GM18951 (cell line): ENCODE results near the gene TMEM247.
"Not testable (repeated sequence)": the region's sequence is repeated elsewhere in the genome, so short reads cannot be mapped to it uniquely, and the experiment has no call there.

Experiments
- POLR2A ChIP-seq: IDR thresholded peaks from 4 replicates; pipeline ENCODE4 v1.6.1; 2011; ENCODE audit warnings: mild to moderate bottlenecking; ENCODE audit not compliant: insufficient read length, insufficient read depth; ENCODE audit errors: extremely low read depth
- in situ Hi-C: fragments of 300-500 bp; cut with MboI; formaldehyde crosslinking; loops from one replicate; pipeline ENCODE4 v1.12.0; 2022; ENCODE audit warnings: low sequenced_read_pairs, mixed read lengths, inconsistent platforms; ENCODE audit not compliant: unreplicated experiment

The TMEM247 gene

GRCh38 chr2:46469116-46469515, 10.2 kb upstream of the TMEM247 start:
- no peak for TF ChIP-seq POLR2A

GRCh38 chr2:46469700-46470099, 9.7 kb upstream of the TMEM247 start:
- in situ Hi-C loops = no loop called here
- no peak for TF ChIP-seq POLR2A

More at GRCh38 chr2:46469116-46469515, 10.2 kb upstream of the TMEM247 start:
- in situ Hi-C loops = no loop called here

- no peak for TF ChIP-seq POLR2A
- in situ Hi-C loops = no loop called here
Measured at GRCh38 chr2:46470114-46470628, 9.2 kb upstream of the TMEM247 start.

GRCh38 chr2:46471019-46471583, 8.3 kb upstream of the TMEM247 start:
- in situ Hi-C loops = no loop called here
- no peak for TF ChIP-seq POLR2A

GRCh38 chr2:46471697-46472096, 7.7 kb upstream of the TMEM247 start:
- in situ Hi-C loops = no loop called here

GRCh38 chr2:46472165-46472564, 7.2 kb upstream of the TMEM247 start:
- in situ Hi-C loops = not testable (repeated sequence)

More at GRCh38 chr2:46471697-46472096, 7.7 kb upstream of the TMEM247 start:
- TF ChIP-seq POLR2A = no peak

DNA sequence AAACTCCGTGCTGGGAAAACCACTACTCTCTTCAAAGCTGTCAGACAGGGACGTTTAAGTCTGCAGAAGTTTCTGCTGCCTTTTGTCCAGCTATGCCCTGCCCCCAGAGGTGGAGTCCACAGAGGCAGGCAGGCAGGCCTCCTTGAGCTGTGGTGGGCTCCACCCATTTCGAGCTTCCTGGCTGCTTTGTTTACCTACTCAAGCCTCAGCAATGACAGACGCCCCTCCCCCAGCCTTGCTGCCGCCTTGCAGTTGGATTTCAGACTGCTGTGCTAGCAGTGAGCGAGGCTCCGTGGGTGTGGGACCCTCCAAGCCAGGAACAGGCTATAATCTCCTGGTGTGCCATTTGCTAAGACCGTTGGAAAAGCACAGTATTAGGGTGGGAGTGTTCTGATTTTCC, 1.9 kb upstream of the TMEM247 start:
- in situ Hi-C loops = not testable (repeated sequence)

- in situ Hi-C loops = no loop called here
- TF ChIP-seq POLR2A = no peak
Measured at GRCh38 chr2:46477925-46478324, 1.4 kb upstream of the TMEM247 start.

GRCh38 chr2:46480562-46480961, 1.2 kb downstream of the TMEM247 start:
- TF ChIP-seq POLR2A = no peak
- in situ Hi-C loops = no loop called here

DNA sequence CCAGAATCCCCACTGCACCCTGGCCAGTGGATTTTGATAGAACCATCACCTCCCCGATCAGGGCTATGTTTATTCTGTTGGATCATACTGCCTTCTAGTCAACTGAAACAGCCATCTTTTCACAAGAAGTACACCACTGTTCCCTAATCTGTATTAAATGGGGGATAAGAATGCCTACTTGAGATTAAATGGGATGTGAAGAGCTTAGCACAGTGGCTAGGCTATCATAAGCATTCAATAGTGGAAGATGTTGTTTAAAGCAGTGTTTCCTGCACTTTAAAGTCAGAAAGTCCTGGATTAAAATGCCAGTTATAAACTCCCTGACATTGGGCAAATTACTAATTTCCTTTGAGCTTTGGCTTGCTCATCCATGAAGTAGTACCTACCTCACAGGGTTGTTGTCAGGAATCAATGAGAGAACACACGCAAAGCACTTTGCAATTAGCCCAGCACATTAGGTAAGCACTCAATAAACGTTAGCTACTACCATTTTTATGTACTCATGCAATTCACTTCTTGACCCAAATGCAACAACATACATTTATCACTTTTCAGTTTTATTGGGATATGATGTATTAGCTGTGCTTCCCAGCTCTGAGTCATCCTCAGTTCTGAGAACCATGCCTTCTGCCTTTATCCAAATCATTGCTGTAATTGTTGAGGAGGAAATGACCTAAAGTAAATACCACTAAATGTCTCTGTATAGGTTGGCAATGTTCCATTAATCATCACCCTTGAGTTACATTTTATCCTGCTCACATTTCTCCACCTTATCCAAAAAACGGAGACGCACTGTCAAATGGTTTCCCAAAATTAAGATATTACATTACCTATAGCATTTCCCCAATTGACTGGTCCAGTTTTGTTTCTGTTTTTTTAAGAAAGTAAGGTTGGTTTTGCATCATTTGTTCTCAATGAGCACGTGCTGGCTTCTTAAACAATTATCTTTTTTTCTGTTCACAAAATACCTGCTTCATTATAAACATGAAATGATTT, 2.1 kb downstream of the TMEM247 start:
- no peak for TF ChIP-seq POLR2A
- in situ Hi-C loops = no loop called here

- no peak for TF ChIP-seq POLR2A
- in situ Hi-C loops = no loop called here
Measured at GRCh38 chr2:46482490-46482889, 3.1 kb downstream of the TMEM247 start.

DNA sequence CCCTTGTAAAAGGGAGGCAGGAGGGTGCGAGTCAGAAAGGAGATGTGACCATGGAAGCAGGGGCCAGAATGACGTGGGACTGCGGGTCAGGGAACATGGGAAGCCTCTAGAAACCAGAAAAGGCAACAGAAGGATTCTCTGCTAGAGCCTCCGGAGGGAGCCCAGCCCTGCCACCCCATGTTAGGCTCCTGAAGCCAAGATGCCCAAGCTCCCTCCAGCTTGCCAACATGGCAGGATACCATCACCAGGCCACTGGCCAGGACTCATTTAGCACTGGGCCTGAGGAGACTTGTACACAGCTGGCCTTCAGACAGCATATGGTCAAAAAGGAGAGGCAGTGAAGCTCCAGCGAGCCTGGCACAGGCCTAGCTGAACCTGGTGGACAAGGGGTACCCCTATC, 5.6 kb downstream of the TMEM247 start:
- no peak for TF ChIP-seq POLR2A
- in situ Hi-C loops = no loop called here

- TF ChIP-seq POLR2A = no peak
- in situ Hi-C loops = no loop called here
Measured at GRCh38 chr2:46486436-46486835, 7.1 kb downstream of the TMEM247 start.

DNA sequence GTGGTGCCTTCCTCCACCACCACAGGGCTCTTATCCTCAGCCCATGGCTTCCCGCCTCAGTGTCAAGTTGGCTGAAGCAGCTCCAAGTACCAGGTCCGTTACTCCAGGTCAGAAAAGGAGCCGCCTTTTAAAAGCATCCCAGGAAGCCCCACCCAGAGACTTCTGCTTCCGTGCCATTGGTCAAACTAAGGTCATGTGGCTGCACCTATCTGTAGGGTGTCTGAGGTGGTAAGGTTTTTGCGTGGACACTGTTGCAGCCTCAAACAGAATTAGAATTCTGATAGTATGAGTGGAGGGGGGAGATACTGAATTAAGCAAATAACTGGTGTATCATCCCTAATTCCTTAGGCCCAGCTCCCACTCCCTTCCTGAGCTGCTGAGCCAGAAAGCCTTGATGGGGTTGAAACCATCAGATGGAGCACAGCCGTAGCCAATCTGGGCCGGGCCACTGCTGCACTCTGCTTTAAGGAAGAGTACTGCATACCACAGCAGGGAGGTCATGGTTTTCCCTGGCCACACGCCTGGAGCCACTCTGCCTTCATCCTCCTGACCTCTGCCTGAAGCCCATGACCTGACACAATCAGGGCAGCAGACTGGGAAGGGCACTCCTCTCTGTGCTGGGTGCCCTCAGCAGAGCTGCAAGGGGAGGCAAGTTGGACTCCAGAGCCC, 8.4 kb downstream of the TMEM247 start:
- TF ChIP-seq POLR2A = no peak
- in situ Hi-C loops = no loop called here

- in situ Hi-C loops = no loop called here
Measured at GRCh38 chr2:46488389-46488788, 9.0 kb downstream of the TMEM247 start.

More at GRCh38 chr2:46488389-46488788, 9.0 kb downstream of the TMEM247 start:
- no peak for TF ChIP-seq POLR2A
